ENCODE measurements around the gene LEP.

GRCh38 chr7:128274884-128275603 lies 34.0 kb downstream of the LEP start:
- TF ChIP-seq CTCF (IDR thresholded peaks at IDR 0.05) (no peak), POLR2A (IDR thresholded peaks at IDR 0.05) (no peak), EP300 (IDR thresholded peaks at IDR 0.05) (no peak)
